ENCODE results near the gene SQSTM1.

The SQSTM1 gene

DNA sequence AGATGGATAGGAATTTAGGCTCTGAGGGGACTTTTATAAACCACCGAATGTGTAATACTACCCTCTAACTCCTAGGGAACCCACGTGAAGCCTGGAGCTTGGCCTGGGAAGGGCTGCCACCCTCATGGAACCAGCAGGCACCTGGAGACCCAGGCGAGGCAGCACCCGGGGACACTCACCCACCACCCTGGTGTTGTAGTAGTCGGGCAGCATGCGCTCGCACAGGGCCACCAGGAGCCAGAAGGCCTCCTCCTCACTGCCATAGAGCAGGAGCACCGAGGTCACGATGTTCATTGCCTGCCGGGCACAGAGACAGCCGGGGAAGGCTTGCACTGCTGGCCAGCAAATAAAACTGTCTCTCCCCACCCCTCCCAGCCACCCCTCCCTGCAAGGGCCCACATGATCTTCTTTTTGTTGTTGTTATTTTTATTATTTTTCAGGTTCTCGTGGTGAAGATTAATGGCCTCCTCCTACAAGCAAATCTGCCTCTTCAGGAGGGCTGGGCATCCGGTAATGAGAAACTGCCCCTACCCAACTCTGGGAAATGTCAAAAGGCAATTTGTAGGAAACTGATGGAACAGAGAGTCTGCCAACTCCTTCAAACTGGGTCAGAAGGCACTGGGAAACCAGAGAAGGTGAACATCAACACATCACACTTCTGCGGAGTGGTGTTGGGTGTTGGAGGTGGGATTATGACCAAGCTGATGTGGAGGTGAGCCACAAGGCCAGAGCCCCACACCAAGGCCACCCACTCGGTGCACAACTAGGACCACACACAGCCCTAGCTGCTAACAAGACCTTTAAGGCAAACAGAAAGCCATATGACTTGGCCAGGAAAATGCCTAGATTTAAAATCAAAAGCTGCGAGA is 55.3 kb downstream of the SQSTM1 start:
- in situ Hi-C loops (cut with MboI; ENCODE audit: low pct_unique_long_range_greater_than_20kb, low sequenced_read_pairs, unreplicated experiment) = no loop called here
- TF ChIP-seq, protein P1, sequence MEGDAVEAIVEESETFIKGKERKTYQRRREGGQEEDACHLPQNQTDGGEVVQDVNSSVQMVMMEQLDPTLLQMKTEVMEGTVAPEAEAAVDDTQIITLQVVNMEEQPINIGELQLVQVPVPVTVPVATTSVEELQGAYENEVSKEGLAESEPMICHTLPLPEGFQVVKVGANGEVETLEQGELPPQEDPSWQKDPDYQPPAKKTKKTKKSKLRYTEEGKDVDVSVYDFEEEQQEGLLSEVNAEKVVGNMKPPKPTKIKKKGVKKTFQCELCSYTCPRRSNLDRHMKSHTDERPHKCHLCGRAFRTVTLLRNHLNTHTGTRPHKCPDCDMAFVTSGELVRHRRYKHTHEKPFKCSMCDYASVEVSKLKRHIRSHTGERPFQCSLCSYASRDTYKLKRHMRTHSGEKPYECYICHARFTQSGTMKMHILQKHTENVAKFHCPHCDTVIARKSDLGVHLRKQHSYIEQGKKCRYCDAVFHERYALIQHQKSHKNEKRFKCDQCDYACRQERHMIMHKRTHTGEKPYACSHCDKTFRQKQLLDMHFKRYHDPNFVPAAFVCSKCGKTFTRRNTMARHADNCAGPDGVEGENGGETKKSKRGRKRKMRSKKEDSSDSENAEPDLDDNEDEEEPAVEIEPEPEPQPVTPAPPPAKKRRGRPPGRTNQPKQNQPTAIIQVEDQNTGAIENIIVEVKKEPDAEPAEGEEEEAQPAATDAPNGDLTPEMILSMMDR (IDR thresholded peaks at IDR 0.05; ENCODE audit: extremely low read depth, insufficient read depth, missing control alignments) = no peak
- no peak for DNase-seq (ENCODE audit: low spot score)

DNA sequence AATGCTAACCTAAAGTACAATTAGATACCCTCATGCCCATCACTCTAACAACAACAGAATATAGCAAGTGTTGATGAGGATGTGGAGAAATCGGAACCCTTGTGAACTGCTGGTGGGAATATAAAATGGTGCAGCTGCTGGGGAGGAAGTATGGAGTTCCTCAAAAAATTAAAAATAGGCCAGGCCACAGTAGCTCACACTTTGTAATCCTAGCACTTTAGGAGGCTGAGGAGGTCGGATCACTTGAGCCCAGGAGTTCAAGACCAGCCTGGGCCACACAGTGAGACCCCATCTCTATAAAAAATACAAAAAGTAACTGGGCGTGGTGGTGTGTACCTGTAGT is 55.9 kb downstream of the SQSTM1 start:
- DNase-seq (ENCODE audit: low spot score) = no peak
- TF ChIP-seq, protein P1 (IDR thresholded peaks at IDR 0.05; ENCODE audit: extremely low read depth, insufficient read depth, missing control alignments) = no peak
- in situ Hi-C loops (cut with MboI; ENCODE audit: low pct_unique_long_range_greater_than_20kb, low sequenced_read_pairs, unreplicated experiment) = no loop called here

DNA sequence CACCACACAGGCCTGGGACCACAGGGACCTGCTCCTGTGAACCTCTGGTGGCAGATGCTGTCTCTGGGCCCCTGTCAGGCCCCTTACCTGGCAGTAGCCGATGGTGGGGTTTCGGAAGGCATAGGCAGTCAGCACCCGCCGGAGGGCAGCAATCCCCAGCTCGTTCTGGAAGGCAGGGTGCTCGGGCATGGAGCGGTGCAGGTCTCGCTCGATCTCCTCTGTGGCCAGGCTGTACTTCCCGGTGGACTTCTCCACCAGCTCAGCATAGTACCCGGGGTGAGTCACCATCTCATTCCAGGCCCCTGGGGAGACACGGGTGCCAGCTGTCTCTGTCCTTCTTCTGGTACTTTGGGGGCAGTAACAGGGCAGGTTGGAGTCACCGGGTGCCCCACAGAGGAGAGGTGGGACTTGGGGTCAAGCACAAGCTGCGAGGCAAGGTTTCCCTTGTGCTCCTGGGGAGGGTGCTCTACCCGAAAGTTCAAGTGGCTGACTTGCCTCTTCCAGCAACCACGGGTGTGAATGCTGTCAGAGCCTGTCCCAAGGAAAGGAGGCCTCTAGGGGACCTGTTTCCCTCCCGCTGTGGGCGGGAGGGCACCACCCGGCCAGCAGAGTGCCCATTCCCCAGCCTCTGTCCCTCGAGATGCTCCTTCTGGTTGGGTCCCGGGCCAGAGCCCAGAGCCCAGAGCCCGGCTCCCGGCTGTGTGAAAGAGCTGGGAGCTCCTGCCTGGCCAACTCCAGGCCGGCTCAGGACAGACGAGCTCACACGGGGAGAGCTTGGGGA is 57.7 kb downstream of the SQSTM1 start:
- DNase-seq (ENCODE audit: low spot score) = no peak
- TF ChIP-seq, protein P1 (IDR thresholded peaks at IDR 0.05; ENCODE audit: extremely low read depth, insufficient read depth, missing control alignments) = no peak
- in situ Hi-C loops (cut with MboI; ENCODE audit: low pct_unique_long_range_greater_than_20kb, low sequenced_read_pairs, unreplicated experiment) = no loop called here

DNA sequence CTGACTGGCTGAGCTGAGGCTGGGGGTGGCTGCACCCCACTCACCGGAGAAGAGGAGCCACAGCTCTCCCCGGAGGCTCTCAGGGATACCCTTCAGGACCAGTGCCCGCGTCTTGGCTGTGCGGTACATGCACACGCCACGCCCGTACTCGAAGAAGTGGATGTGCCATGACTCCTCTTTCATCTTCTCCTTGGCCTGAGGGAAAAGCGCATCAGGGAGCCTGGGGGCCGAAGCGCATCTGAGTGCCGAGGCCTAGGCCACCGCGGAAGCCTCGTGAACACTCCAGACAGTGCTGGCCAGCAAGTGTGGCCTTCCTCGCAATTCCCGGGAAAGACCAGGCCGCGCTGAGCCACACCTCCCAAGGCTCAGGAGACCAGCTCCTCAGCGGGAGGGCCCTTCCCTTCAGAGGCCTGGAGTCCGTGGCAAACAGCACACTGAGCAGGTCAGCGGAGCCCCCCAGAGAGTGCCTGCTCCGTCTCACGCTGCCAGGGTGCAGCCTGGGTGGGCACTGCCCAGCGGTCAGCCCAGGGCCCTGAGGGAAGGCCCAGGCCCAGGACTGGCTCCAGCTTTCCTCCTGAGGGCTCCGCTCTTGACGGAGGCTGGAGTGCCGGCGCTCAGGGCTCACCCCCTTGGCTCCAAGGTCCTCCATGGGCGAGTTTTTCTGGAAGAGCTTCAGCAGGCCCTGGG is 58.4 kb downstream of the SQSTM1 start:
- TF ChIP-seq, protein P1 (IDR thresholded peaks at IDR 0.05; ENCODE audit: extremely low read depth, insufficient read depth, missing control alignments) = no peak
- in situ Hi-C loops (cut with MboI; ENCODE audit: low pct_unique_long_range_greater_than_20kb, low sequenced_read_pairs, unreplicated experiment) = no loop called here
- DNase-seq (ENCODE audit: low spot score) = no peak

DNA sequence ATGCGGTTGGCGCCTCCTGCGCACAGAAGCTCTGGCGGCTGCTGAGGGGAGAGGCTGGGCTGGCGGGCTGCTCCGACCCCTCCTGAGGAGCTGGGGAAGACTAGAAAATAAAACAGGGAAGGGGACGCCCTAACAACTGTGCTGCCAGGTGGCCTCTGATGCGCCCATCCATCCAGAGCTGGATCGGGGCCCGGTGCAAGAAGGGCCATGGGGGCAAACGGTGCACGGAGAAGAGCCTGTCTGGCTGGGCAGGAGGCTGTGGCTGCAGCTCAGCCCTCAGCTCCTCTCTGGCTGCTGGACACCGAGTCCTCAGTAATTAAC is 58.9 kb downstream of the SQSTM1 start:
- TF ChIP-seq, protein P1 (IDR thresholded peaks at IDR 0.05; ENCODE audit: extremely low read depth, insufficient read depth, missing control alignments) = no peak
- in situ Hi-C loops (cut with MboI; ENCODE audit: low pct_unique_long_range_greater_than_20kb, low sequenced_read_pairs, unreplicated experiment) = no loop called here
- DNase-seq (ENCODE audit: low spot score) = no peak

DNA sequence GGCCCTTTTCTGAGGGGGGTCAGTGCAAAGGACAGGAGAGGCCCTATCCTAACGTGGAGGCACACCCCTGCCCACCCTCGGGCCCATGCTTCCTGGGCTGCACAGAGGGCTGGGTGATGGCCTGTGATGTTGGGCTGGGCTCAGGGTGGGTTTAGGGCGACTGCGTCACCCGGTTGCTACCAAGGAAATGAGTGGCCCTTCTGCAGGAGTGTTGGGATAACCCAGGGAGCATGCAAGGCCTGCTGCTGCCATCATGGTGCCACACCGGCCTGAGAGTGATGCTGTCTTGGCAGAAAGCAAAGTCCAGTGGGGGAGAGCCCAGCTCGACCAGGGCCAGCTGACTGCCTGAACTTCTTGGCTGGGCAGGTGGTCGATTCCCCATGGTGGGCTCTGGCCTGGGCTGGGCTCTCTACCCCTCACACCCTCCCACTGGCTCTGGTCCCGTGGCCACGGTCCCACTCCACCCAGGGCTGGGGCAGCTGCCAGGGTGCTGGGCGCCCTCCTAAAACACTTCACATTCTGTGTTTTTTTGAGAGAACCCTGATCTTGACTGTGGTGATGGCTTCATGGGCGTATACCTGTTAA is 59.5 kb downstream of the SQSTM1 start:
- no peak for DNase-seq (ENCODE audit: low spot score)
- TF ChIP-seq, protein P1 (IDR thresholded peaks at IDR 0.05; ENCODE audit: extremely low read depth, insufficient read depth, missing control alignments) = no peak
- in situ Hi-C loops (cut with MboI; ENCODE audit: low pct_unique_long_range_greater_than_20kb, low sequenced_read_pairs, unreplicated experiment) = no loop called here

Measured in GM13977 (cell line).